Mesenteric fat pad (tissue), 1 donor: ENCODE measurements around the gene SUSD1. TPM values are rescaled to one million over a fixed set of nuclear protein-coding genes. Genes with fewer than 3 reads are reported as not detected.

ENCODE experiments used
- DNase-seq: peaks from one replicate; pipeline ENCODE4 v3.0.0-alpha.2; 2020; ENCODE audit warnings: low spot score
- total RNA-seq: library from RNA; stranded (reverse); fragmentation: NEBNext Ultra II Directional; extraction: Animal tissue kit (Norgen Biotek cat#: 25700); gene quantifications from one replicate; pipeline ENCODE4 v1.2.1, GENCODE V29; 2021
- donor health status: DM: yes; HTN: yes; CAD: no.

SUSD1 gene
- total RNA-seq, 1 donor from 2014 or later, result 18.9 TPM

DNA sequence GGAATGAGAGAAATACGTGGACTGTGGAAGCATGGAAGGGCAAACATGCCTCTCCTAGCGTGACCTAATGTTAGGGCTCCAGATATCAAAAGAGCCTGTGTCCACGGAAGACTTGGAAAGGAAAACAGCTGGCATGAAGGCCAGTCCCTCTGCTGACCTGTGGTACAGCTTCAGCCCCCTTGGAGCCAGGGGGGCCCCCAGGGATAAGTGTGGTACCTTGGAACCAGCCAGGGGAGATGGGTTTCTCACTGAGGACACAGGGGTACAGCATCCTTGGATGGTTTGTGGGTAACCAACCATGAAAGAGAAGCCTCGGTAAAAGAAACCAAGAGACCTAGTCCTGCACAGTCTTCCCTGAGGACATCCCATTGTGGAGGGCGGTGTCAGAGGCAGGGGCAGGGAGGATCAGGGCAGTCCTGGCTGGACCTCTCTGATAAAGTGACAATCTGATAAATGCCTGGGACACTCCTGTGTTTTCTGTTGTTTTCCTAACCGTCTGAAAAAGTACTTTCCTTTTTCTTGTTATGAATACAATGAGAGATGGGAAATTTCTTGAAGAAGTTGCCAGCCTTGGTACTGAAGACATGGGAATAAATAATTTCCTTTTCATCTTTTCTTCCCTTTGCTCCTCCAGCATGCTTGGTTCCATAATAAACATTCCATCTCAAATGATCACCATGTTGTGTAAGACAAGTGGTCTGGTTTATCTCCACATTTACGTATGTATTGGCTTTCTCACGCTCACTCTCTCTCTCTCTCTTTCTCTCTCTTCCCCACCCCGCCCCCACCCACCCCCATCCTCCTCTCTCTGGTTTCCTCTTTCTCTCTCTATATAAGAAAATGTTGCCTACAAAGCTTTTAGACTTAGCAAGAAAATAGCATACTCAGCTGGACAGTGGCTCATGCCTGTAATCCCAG is 102.1 kb downstream of the SUSD1 start:
- DNase-seq, result no peak

DNA sequence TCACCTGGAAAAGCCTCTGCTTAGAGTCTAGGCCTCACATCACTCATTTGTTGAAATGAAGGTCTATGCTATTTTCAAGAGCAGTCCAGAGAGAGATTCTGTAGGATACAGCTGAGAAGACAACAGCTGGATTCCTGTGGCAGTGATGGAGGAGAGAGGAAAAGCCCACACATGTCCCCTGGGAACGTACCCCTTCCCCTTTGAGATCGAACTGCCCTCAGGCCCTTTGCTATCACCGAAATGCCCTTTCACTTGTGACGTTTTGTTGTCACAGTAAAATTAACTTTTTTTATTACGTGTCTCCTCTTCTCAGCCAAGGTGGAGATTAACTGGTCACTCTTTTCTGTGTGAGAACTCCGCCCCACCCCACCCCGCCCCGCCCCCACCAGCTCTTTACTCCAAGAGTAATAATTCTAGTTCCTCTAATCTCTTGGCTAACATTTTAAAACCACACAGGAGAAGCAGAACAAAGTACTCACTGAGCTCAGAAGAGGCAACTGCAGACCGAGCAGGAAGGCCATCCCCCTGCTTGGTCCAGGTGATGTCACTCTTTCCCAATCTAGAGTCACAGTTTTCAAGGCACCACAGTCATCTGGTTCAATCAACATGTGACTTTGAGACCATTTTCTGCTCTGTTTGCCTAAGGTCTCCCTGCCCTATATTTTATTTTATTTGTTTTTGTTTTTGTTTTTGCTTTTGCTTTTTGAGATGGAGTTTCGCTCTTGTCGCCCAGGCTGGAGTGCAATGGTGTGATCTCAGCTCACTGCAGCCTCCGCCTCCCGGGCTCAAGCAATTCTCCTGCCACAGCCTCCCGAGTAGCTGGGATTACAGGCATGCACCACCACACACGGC is 105.6 kb downstream of the SUSD1 start:
- no peak for DNase-seq

DNA sequence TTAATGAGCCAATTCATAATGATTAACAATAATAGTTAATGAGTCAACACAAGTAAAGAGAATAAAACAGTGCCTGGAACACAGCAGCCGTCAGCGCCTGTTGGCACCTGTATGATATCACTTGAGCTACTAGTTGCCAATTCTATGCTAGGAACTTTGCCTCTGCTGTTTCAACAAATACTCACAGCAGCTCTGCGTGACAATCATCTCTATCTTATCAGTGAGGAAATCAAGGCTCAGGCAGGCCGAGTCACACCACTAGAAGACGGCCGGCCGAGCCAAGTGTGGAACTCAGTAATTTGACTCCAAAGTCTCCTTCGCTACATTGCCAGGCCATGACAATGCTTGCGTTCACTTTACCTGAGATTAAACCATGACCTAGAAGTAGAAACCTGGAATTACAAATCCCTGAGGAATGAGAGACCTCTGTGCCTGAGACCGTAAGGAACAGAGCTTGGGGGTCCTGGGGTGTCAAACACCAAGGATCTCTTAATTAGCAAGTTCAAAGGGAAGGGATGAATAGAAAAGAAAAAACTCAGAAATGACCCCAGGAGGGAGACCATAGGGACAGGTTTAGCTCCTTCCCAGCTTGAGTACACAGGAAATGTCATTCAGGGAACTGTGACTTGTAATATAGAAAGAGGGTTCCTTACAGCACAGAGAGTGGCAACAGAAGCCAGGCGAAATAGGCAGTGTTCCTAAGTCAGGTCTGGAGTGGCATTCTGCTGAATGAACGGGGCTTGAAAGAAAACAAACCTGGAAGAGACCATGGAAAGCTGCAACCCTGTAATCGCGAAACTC is 109.1 kb downstream of the SUSD1 start:
- no peak for DNase-seq

DNA sequence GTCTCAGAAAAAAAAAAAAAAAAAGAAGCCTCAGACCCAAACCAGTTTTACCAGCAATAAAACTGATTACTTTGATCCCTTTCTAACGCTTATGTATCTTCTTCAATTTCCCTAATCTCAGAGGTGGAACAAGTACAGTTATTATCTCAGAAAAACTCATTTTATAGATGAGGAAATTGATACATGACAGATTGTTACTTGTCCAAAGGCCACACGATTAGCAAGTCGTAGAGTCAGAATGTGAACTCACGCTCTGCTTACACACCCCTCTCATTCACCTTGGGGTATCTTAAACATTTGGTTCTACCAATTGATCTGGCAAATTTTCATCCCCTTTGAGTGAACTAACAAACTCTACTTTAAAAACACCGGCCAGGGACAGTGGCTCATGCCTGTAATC is 110.2 kb downstream of the SUSD1 start:
- DNase-seq, result no peak

DNA sequence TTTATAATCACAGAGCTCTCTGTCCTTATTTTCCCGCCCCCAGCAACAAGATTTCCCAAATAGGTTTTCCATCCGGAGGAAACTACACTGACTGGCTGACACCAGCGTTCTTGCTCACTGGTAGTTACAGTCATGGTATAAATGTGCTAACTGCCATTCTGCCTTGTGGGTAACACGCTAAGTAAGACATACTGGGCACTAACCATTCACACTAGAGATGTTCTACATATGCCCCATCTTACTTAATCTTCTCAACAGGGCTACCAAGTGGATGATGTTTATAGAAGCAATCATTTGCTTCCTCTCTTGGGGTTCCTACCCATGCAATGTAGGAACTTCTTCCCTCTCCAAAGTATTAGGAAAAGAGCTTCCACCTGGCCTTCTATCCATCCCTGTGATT is 111.5 kb downstream of the SUSD1 start:
- no peak for DNase-seq

DNA sequence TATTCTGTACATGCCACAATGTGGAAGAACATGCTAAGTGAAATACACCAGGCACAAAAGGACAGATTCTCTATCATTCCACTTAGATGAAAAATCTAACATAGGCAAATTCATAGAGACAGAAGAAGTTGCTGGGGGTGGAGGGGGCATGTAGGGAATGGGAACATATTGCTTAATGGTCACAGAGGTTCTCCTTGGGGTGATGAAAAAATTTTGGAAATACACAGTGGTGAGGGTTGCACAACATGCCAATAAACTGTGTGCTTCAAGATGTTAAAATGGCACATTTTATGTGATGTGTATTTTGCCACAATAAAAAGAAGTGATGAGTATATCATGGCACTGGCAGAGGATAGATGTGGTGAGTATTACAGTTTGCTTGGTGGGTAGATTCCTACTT is 111.9 kb downstream of the SUSD1 start:
- no peak for DNase-seq

DNA sequence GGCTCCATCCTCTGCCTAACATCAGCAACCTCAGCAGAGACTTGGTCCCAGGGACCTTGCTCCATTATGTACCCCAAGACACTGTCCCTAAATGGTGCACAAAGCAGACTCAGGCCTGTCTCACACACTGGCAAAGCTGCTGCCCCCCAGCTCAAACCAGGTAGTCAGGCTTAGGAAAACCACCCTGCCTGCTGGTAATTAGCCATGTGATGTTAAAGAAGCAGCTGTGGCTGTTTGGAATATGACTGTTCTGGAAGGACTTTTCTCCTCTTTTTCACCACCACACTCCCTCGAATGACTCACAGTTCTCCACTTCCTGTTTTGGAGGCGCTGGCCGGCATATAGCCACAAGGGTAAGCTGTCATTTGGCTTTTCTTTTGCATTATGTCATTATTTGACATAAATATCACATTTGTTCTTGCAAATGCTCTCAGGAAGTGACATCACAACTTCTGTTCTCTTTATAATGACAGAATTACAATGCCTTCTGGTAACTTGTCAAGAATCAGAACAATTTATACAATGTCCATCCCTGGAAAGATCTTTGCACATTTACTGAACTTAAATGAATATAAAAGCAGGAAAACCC is 113.9 kb downstream of the SUSD1 start:
- DNase-seq, result no peak

DNA sequence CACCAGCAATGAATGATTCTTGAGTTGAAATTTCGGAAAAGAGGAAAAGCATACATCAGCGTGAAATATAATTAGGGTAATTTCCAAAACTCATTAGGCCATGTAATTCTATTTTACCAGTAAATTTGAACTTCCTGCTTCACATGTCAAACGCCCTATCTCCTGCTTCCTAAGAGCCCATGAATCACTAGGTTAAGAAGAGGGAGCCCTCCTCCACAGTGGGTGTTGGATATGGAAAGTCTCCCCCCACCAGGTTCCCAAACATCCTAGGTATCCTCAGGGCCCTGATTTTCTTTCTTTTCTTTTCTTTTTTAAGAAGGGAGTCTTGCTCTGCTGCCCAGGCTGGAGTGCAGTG is 115.2 kb downstream of the SUSD1 start:
- no peak for DNase-seq

DNA sequence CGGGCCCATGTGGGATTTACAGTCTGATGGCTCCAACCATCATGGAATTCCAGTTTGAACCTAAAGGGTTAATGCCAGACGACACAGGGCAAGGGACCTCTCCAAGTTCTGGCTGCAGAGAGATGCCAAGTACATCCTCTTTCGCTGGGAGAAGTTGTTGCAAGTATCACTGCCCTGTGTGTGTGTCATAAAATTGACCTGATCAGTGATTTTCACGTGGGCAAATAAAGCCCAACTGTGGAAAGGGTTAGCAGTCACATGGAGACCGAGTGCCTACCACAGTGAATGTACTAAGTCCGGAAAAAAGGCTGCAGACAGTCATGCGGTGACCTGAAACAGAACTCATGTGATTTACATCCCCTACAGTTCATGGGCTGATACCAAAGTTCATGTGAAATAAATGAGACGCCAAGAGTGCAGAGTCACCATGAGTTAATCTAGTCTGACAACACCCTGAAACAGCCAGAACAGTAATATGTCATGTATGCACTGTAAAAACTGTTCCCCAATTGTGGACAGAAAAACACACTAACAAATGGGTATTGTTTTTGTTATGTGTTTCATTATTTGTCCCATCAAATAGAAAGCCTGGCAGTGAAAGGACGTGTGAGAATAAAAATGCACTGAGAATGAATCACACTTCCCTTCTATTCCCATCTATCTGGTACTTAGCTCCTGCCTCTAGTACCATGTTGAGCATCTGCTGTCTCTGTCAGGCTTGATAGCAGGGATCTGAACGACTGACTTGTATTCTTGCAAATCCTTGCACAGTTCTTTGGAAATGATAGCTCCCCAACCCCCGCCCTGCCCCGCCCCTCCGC is 115.7 kb downstream of the SUSD1 start:
- no peak for DNase-seq

DNA sequence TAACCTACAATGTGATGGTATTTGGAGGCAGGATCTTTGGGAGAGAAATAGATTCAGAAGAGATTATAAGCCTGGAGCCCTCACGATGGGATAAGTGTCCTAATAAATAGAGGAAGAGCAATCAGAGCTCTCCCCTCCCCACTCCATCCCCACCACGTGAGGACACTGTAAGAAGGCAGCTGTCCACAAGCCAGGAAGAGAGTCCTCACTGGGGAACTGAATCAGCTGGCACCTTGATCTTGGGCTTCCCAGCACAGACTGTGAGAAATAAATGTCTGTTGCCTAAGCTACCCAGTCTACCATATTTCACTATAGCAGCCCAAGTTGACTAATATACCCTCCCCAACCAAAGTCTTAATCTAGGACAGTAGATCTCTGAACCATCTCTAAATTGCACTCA is 118.1 kb downstream of the SUSD1 start:
- DNase-seq, result no peak

DNA sequence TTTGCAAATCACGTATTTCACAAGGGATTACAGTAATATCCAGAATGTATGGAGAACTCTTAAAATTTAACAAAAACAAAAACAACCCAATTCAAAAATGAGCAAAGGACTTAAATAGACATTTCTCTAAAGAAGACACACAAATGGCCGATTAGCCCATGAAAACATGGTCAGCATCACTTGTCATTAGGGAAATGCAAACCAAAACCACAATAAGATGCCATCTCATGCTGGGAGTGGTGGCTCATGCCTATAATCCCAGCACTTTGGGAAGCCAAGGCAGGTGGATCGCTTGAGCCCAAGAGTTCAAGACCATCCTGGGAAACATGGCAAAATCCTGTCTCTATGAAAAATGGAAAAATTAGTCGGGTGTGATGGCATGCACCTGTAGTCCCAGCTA is 120.2 kb downstream of the SUSD1 start:
- no peak for DNase-seq

DNA sequence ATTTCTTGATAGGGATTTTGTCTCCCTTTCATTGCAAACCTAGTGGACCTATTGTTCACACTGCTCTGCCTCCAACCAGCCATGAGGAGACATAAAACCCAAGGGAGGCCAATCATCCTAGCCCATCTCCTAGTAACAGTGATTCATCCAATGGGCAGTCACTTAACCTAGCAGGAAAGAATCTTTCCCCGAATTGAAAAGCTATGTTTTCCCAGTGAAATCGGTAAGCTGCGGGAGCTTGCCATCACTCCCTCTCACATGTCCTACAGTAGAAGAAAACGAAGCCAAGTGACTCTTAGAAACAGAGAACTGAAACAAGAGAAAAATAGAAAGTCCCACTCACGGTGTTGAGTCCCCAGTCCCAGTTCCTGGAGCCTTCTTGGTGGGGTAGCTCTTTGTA is 123.3 kb downstream of the SUSD1 start:
- no peak for DNase-seq

DNA sequence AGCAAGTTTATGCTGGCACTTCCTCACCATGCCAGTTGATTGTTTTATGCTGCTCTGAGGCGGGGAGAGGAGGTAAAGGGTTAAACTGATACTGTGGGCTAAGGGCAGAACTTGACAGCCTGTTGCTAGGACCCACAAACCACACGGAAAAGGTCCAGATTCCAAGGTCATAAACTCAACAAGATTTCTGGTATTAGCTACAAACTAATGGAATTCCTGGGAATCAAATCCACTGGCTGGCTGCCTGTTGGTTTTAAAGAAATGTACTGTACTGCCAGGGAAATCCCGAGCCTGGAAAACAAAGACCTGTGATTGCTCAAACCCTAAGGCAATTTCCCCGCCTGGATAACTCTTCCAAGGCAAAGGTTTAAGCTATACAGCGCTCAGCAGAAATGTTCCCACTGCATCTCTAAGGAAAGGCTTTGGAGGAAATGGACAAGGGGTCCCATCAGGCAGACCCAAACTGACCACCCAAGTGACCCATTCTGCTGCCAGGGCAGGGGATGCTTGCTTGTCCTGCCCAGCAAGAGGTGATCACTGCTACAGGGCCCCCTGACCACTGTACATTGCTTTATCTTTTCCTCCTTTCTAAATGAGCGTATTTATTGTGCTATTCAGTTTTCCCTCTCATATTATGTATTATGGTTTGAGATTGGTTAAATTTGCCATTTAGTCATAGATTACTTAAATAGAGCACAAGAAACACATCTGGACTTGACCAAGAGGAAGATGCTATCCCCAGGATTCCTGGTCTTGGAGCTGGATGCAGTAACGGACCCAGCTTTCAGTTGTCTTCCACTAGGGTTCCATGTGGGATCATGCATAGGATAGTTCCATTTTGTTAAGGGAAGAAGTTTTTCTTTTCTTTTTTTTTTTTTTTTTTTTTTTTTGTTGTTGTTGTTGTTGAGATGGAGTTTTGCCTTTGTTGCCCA is 124.3 kb downstream of the SUSD1 start:
- DNase-seq, result no peak

DNA sequence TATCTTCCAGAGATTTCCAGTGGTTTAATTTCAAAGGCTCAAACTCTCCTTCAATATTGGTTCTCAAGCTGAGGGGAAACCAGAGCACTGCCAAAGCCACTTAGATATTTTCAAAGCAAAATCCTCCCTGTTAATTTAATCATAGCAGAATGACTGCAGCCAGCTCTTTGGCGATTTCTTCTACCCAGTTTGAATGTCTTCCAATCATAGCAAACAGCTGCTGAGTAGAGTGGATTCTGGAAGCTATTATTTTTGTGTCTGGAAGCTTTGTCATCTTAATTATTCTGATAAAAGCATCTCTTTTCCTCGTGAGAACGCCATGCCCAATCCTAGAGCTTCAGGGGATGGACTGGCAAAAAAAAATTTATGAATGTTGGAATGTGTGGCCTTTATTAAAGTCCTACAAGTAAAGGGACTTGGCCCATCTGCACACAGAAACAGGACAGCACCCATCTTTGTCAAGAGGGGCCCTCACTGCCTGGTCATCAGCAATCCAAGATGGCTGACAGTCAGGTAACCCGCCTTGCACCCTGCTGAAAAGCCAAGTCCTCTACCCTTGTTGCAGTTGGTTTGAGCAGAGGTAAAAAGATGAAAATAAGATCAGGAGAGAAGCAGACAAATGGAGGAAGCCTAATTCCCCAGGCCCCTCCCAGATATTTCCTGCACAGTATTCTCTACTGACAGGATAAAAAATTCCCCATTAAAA is 125.1 kb downstream of the SUSD1 start:
- DNase-seq, result no peak

DNA sequence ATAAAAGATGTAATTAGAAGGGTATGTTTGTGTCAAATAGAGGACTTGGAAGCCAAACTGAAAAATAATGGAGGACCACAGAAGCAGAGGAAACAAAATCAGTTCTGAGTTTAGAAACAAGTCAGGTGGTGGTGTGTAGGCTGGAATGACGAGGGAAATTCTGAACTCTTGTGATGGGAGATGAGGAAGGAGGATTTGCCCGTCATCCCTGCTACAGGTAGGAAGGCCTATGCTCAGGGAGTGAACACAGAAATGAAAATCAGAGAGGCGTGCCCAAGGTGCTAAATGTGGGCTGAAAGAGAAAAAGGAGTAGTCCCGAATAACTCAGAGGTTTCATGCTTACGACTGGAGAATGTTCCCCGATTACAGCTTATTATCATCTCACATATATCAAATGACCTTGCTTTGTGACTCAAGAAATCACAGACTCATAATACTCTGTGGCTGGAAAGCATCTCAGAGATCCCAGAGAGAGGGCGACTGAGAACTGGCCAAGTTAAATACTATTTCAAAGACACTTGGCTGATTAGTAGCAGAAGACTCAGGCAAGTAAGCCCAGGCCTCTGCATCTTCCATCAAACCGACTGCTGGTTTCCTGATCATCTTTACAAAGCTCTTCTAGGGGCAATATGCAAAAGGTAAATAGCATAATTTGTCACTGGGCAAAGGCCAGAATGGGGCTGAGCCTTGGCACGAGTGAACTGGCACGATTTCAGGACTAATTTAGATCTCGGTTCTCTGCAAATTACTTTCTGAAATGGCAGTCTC is 126.0 kb downstream of the SUSD1 start:
- DNase-seq, result no peak

DNA sequence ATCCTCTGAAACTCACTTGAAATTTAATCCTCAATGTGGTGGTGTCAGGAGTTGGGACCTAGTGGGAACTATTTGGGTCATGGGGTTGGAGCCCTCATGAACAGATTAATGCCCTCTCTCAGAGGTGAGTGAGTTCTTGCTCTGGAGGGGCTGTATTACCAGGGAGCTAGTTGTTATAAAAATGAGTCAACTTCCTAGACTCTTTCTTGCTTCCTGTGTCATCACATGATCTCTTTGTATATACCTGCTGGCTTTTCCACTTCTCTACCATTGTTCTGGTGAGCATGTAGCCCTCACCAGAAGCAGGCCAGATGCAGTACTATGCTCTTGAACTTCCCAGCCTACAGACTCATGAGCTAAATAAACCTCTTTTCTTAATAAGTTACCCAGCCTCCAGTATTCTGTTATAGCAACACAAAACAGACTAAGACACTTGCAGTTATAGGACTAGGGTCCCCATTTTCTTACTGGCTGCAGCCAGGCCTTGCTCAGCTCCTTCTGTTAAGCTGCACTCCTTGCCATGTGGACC is 127.5 kb downstream of the SUSD1 start:
- DNase-seq, result no peak

DNA sequence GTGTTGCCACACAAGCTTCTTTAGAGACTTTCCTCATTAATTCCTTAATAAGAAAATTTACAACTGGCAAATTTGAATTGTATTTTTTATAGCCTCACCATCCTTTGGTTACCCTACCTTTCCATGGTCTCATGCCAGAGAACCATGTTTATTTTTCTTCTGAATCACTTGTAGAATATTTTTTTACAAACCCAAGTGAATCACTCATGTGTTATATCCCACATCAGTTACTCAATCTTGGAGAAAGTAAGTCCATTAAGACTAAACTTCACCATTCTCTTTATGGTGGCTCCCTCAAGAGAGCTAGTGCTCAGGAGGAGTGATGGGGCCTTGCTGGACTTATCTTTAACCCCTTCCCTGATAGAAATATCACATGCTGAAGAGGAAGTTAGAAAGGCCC is 128.9 kb downstream of the SUSD1 start:
- DNase-seq, result no peak

DNA sequence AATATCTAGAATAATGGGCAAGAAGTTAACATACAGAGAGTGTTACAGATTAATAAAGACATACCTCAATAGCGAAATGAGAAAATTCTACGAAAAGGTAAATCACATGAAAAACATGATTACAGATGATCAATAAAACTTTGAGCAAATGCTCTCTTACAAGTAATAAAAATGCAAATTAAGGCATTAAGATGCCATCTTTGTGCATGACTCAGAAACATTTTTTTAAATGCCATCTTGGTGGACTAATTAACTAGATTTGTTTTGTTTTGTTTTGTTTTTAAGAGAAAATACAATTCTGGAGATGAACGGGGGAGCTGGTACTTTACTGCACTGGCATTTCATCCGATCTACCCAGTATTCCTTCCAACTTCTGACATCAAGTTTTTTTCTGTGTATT is 130.2 kb downstream of the SUSD1 start:
- no peak for DNase-seq
